GM12878 (cell line): ENCODE data around the gene FOXK1. TPM values are rescaled to one million over a fixed set of nuclear protein-coding genes. Genes with fewer than 3 reads are reported as not detected.

Experiments
- ATAC-seq: fragments of 200-7000 bp; cut with Tn5 transposase; 3 replicates; pipeline ENCODE4 v1.9.1; 2020; ENCODE audit warnings: mild to moderate bottlenecking, moderate library complexity
- BruUV-seq: library from RNA; stranded (reverse); fragments of 400-500 nt; replicated peaks from 2 replicates; lab custom pipeline; 2021; lab: Mats Ljungman, UMichigan
- CTCF ChIA-PET: fragments of 300-600 bp; sonication (Branson Sonifier 250); formaldehyde crosslinking; extraction: SDS; loops from one replicate; lab custom pipeline; 2021; ENCODE audit warnings: inconsistent platforms; lab: Yijun Ruan, JAX
- POLR2A ChIA-PET: fragments of 350-600 bp; formaldehyde crosslinking; extraction: SDS; loops from one replicate; lab custom pipeline; 2021; ENCODE audit warnings: inconsistent platforms; lab: Charles Lee
- RAD21 ChIA-PET: fragments of 300-600 bp; sonication (Branson Sonifier 250); formaldehyde crosslinking; loops from one replicate; lab custom pipeline; 2023; ENCODE audit warnings: antibody characterized with exemption; ENCODE audit not compliant: unreplicated experiment; lab: Charles Lee
- SMC1A ChIA-PET: fragments of 300-600 bp; sonication (Branson Sonifier 250); formaldehyde crosslinking; loops from one replicate; lab custom pipeline; 2023; ENCODE audit not compliant: unreplicated experiment, uncharacterized antibody; lab: Charles Lee
- DNase-seq: peaks from one replicate; pipeline ENCODE4 v3.0.0-alpha.2; 2011; ENCODE audit warnings: low read depth, low spot score
- FAIRE-seq: peaks from 3 replicates; lab custom pipeline; 2011; peaks lifted over from hg19 to GRCh38; lab: Jason Lieb, UNC
- H2AFZ ChIP-seq: 2 replicates; pipeline ENCODE4 v1.6.0; 2011; ENCODE audit warnings: low read depth, low read length, control low read depth; ENCODE audit not compliant: control insufficient read depth
- H3K27ac ChIP-seq: 2 replicates; pipeline ENCODE4 v1.5.1; 2011; ENCODE audit warnings: control low read depth; ENCODE audit not compliant: control insufficient read depth, insufficient read depth
- H3K27me3 ChIP-seq, 2 experiments: replicated peaks in 1 of 2; 2 replicates each; pipeline versions ENCODE4 v1.6.0 to v1.6.1; 2011; ENCODE audit warnings: low read length in 1 of 2; ENCODE audit not compliant: control insufficient read depth in 2 of 2, insufficient read depth in 2 of 2
- H3K36me3 ChIP-seq, 2 experiments: 2 replicates each; pipeline ENCODE4 v1.5.1; 2011; ENCODE audit warnings: low read length in 1 of 2; ENCODE audit not compliant: control insufficient read depth in 2 of 2, insufficient read depth in 2 of 2
- H3K4me1 ChIP-seq: 2 replicates; pipeline ENCODE4 v1.6.1; 2011; ENCODE audit warnings: mild to moderate bottlenecking, low read length, moderate library complexity, mixed read lengths; ENCODE audit not compliant: control insufficient read depth, insufficient read depth
- H3K4me2 ChIP-seq: 2 replicates; pipeline ENCODE4 v1.6.0; 2011; ENCODE audit warnings: control low read depth; ENCODE audit not compliant: control insufficient read depth, insufficient read depth
- H3K4me3 ChIP-seq: fragments of 200-600 bp; sonication (generic); 2 replicates; pipeline ENCODE4 v1.5.1; 2016
- H3K79me2 ChIP-seq: 2 replicates; pipeline ENCODE4 v1.6.0; 2011; ENCODE audit warnings: low read length; ENCODE audit not compliant: control insufficient read depth, insufficient read depth
- H3K9ac ChIP-seq: 2 replicates; pipeline ENCODE4 v1.8.0; 2011; ENCODE audit warnings: low read length, control low read depth, mixed read lengths; ENCODE audit not compliant: control insufficient read depth, insufficient read depth
- H3K9me3 ChIP-seq: replicated peaks from 3 replicates; pipeline ENCODE4 v1.5.1; 2011; ENCODE audit warnings: mild to moderate bottlenecking, low read length; ENCODE audit not compliant: control insufficient read depth, insufficient read depth
- H4K20me1 ChIP-seq: 2 replicates; pipeline ENCODE4 v1.6.0; 2011; ENCODE audit not compliant: control insufficient read depth, insufficient read depth
- HDGF ChIP-seq: fragments of 450-650 bp; IDR thresholded peaks from 2 replicates; pipeline ENCODE4 v1.6.1; 2016; ENCODE audit warnings: antibody characterized with exemption
- RB1 ChIP-seq: fragments of 450-650 bp; formaldehyde crosslinking; IDR thresholded peaks from 2 replicates; pipeline ENCODE4 v1.6.1; 2017; ENCODE audit warnings: mild to moderate bottlenecking, borderline replicate concordance
- RUNX3 ChIP-seq: IDR thresholded peaks from 2 replicates; pipeline ENCODE4 v1.6.1; 2012; ENCODE audit warnings: low read length, inconsistent platforms
- STAT1 ChIP-seq: fragments of 450-650 bp; conservative IDR thresholded peaks from 2 replicates; pipeline ENCODE4 v1.6.1; 2014; ENCODE audit warnings: antibody characterized with exemption, mild to moderate bottlenecking
- WGBS: methylation state at CpG from one replicate; pipeline ENCODE4 v1.1.6; 2016; ENCODE audit warnings: low lambda C conversion rate; ENCODE audit not compliant: insufficient replicate concordance, insufficient coverage; ENCODE audit errors: missing lambda C conversion rate; 5-methylcytosine and 5-hydroxymethylcytosine counted together
- in situ Hi-C: fragments of 300-500 bp; cut with MboI; formaldehyde crosslinking; loops from 9 replicates; pipeline ENCODE4 v1.14.3; 2018; ENCODE audit warnings: mixed read lengths
- intact Hi-C: fragments of 100-400 bp; cut with micrococcal nuclease; formaldehyde crosslinking; loops from one replicate; pipeline ENCODE4 v1.14.2; 2022; ENCODE audit not compliant: unreplicated experiment
- polyA plus RNA-seq, 11 experiments: library from polyadenylated mRNA; depleted of rRNA in 4 of 11; unstranded in 6 of 11; stranded (reverse) in 5 of 11; fragments of >200 nt; fragmentation: Nextera tagmentation in 4 of 11; fragmentation: Illumina TruSeq in 1 of 11; extraction: Ambion mirVana in 4 of 11; extraction: Trizol in 1 of 11; gene quantifications; 1 replicate in 1 of 11; 2 replicates in 10 of 11; pipeline versions ENCODE4 v1.2.1 to v1.2.3, GENCODE V29; 2011 to 2016; ENCODE audit warnings: inconsistent platforms in 2 of 11, missing spikeins in 2 of 11, low read depth in 1 of 11
- total RNA-seq, 4 experiments: library from RNA; depleted of rRNA in 3 of 4; stranded (reverse); fragments of >200 nt in 3 of 4; fragmentation: Illumina TruSeq in 1 of 4; extraction: Trizol in 1 of 4; gene quantifications; 2 replicates each; pipeline versions ENCODE4 v1.2.1 to v1.2.3, GENCODE V29; 2013 to 2021
- TF ChIP-seq, protein P1 (sequence below): fragments of 450-650 bp; IDR thresholded peaks from 2 replicates; pipeline ENCODE4 v1.6.1; 2018; ENCODE audit warnings: borderline replicate concordance, mild to moderate bottlenecking; ENCODE audit not compliant: partially characterized antibody

The FOXK1 gene
- total and polyA plus RNA-seq, 10 of the 15 experiments (the other 5 are each of a cell fraction or from before 2014, with no cell fraction given) = 0.24 to 31.8 (median 4.5) TPM

DNA sequence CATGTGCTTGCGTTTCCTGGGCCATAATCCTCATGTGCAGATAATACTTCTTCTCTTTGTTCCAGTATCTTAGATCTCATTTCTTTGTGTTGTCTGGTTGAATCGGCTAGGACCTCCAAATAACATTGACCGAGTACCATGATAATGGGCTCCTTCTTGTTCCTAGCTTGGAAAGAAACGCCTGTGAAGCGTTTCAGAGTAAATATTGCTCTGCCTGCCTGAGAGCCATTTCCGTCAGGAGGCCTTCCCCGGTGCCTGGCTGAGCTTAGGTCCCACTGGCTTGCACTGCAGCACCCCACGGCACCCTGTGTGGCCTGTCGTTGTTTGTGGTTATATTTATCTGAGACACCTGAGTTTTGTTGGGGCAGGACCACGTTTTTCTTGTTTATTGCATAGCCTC lies 17.7 kb downstream of the FOXK1 start (continued):
- TF ChIP-seq, protein P1, sequence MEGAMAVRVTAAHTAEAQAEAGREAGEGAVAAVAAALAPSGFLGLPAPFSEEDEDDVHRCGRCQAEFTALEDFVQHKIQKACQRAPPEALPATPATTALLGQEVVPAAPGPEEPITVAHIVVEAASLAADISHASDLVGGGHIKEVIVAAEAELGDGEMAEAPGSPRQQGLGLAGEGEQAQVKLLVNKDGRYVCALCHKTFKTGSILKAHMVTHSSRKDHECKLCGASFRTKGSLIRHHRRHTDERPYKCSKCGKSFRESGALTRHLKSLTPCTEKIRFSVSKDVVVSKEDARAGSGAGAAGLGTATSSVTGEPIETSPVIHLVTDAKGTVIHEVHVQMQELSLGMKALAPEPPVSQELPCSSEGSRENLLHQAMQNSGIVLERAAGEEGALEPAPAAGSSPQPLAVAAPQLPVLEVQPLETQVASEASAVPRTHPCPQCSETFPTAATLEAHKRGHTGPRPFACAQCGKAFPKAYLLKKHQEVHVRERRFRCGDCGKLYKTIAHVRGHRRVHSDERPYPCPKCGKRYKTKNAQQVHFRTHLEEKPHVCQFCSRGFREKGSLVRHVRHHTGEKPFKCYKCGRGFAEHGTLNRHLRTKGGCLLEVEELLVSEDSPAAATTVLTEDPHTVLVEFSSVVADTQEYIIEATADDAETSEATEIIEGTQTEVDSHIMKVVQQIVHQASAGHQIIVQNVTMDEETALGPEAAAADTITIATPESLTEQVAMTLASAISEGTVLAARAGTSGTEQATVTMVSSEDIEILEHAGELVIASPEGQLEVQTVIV = no peak

DNA sequence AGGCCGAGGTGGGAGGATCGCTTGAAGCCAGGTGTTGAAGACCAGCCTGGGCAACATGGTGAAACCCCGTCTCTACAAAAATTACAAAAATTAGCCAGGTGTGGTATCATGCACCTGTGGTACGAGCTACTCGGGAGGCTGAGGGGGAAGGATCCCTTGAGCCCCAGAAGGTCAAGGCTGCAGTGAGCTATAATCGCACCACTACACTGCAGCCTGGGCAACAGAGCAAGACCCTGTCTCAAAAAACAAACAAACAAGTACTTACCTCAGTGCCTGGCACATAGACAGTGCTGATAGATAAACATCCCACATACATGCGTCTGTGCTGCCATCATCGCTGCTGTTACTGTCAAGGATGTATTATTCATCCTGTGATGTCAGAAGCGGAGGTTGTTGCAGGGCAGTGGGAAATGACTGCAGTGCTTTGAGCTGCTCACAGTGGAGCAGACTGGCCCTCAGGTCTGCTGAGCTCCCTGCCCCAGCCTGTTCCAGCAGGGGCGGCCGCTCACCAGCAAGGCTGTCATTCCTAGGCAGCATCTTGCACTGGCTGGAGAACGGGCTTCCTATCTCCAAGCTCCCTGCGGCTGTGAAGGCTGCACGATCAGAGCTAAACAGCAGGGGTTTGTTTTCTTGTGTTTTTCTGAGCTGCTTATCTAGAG lies 18.6 kb downstream of the FOXK1 start:
- no TSS peak for BruUV-seq
- Histone ChIP-seq H2AFZ (no peak overlapping the region), H4K20me1 (0 out of 2 replicates have a peak, but pooled peaks cover 3% of the 10 kb centered on the region), H3K4me2 (no peak overlapping the region), H3K9ac (no peak overlapping the region), H3K9me3 (no peaks in the 10 kb centered on the region), H3K27ac (no peak overlapping the region), H3K79me2 (peaks cover 35% of the 10 kb centered on the region), H3K36me3 (peaks cover 0 to 4% of the 10 kb centered on the region in 2 experiments; a peak in 2 of 4 replicates), H3K27me3 (no peaks in the 10 kb centered on the region), H3K4me1 (no peaks in the 10 kb centered on the region; the same call in none of the 2 replicates), H3K4me3 (no peak overlapping the region)
- FAIRE-seq (no peak), DNase-seq (no peak), ATAC-seq (no peak)
- ChIA-PET RAD21 (no interaction called here), CTCF (interaction anchor here (0.7 kb wide), 1 partner anchor 9 kb away, joined by 3 read pairs; no protein-coding TSS in a partner anchor), SMC1A (interaction anchor here (0.8 kb wide), 1 partner anchor 11 kb away, joined by 3 read pairs; no protein-coding TSS in a partner anchor), POLR2A (interaction anchor here (0.6 kb wide), 1 partner anchor 8 kb away, joined by 3 read pairs; no protein-coding TSS in a partner anchor)
- no peak for TF ChIP-seq STAT1
- no peak for TF ChIP-seq HDGF
- no peak for TF ChIP-seq RB1
- TF ChIP-seq RUNX3 = no peak
- intact Hi-C loops = no loop called here
- 71% methylated on average over 14 of the region's 14 CpGs for WGBS
- in situ Hi-C loops = no loop called here
